ENCODE results near the gene TNFSF13B. TPM values are rescaled to one million over a fixed set of nuclear protein-coding genes. Genes with fewer than 3 reads are reported as not detected.

Gene TNFSF13B
- total and polyA plus RNA-seq, 2 of the 8 experiments (the other 6 are each of a cell fraction or from before 2014, with no cell fraction given), result not detected

GRCh38 chr13:108297114-108297513 is 27.6 kb downstream of the TNFSF13B start:
- no peak overlapping the region for H3K4me2 ChIP-seq (ENCODE audit: insufficient read depth in 1 of 2, low read depth in 2 of 2, low read length in 2 of 2)
- no peak for FAIRE-seq
- no peak overlapping the region for H2BK12ac ChIP-seq (ENCODE audit: low read depth, low read length)
- no peak for TF ChIP-seq KDM1A (IDR thresholded peaks at IDR 0.05; ENCODE audit: borderline replicate concordance, low read length)
- no peak for TF ChIP-seq POLR2A (IDR thresholded peaks at IDR 0.05; ENCODE audit: control extremely low read depth in 1 of 2, low read depth in 2 of 2, low read length in 2 of 2)
- TF ChIP-seq KDM4A (IDR thresholded peaks at IDR 0.05; ENCODE audit: low read depth, low read length, severe bottlenecking), result no peak
- TF ChIP-seq CBX5 (IDR thresholded peaks at IDR 0.05; ENCODE audit: low read depth, low read length), result no peak
- TF ChIP-seq EP300 (IDR thresholded peaks at IDR 0.05; ENCODE audit: borderline replicate concordance in 1 of 2, low read depth in 2 of 2, low read length in 2 of 2), result no peak
- H2BK20ac ChIP-seq (ENCODE audit: low read length), result no peak overlapping the region
- H3K9me3 ChIP-seq (ENCODE audit: insufficient read depth in 2 of 2, low read depth in 1 of 2, low read length in 1 of 2), result no peaks in the 10 kb centered on the region
- H3K79me2 ChIP-seq (ENCODE audit: control insufficient read depth in 1 of 2, insufficient read depth in 2 of 2, low read length in 2 of 2), result no peaks in the 10 kb centered on the region
- ChIA-PET POLR2A (ENCODE audit: partially characterized antibody) (no interaction called here), CTCF (ENCODE audit: partially characterized antibody) (no interaction called here)
- no peak overlapping the region for H3K56ac ChIP-seq (replicated peaks; ENCODE audit: insufficient read length, low read depth, low read length)
- H2BK15ac ChIP-seq (ENCODE audit: low read length), result no peak overlapping the region
- no peaks in the 10 kb centered on the region for H3K36me3 ChIP-seq (ENCODE audit: control insufficient read depth in 2 of 4, insufficient read depth in 4 of 4, low read length in 3 of 4)
- H4K8ac ChIP-seq (ENCODE audit: extremely low read depth, insufficient read depth, low read length), result no peak overlapping the region
- H2BK5ac ChIP-seq (ENCODE audit: low read depth, low read length), result no peak overlapping the region
- no peaks in the 10 kb centered on the region for H3K27me3 ChIP-seq (replicated peaks in 1 of 4; ENCODE audit: control insufficient read depth in 3 of 4, extremely low read depth in 1 of 4, insufficient read depth in 3 of 4, low read length in 3 of 4)
- no peak overlapping the region for H3K14ac ChIP-seq (ENCODE audit: insufficient read length)
- no peaks in the 10 kb centered on the region for H3K23me2 ChIP-seq (ENCODE audit: low read depth, low read length)
- no peak overlapping the region for H3K18ac ChIP-seq (ENCODE audit: extremely low read depth, low read length)
- DNase-seq (ENCODE audit: low read depth in 1 of 2, low spot score in 2 of 2), result no peak
- 82% methylated on average over 1 of the region's 1 CpG; no CpG with 5 or more reads in 1 of the 2 experiments for WGBS, 2 experiments (ENCODE audit: extremely low coverage in 1 of 2, insufficient coverage in 1 of 2, insufficient read length in 1 of 2, insufficient replicate concordance in 2 of 2, low coverage in 1 of 2, low lambda C conversion rate in 2 of 2, missing lambda C conversion rate in 1 of 2)
- no peak overlapping the region for H2BK120ac ChIP-seq (replicated peaks; ENCODE audit: low read depth, low read length)
- no peak overlapping the region for H3K4ac ChIP-seq (replicated peaks; ENCODE audit: insufficient read length, low read depth, low read length)
- no peak overlapping the region for H3K27ac ChIP-seq (ENCODE audit: low read depth, low read length)
- H4K5ac ChIP-seq (ENCODE audit: insufficient read length, low read depth, low read length), result no peak overlapping the region
- no peak overlapping the region for H3K4me3 ChIP-seq (ENCODE audit: extremely low read depth in 1 of 4, insufficient read depth in 2 of 4, low read depth in 3 of 4, low read length in 4 of 4)
- H3K9ac ChIP-seq (replicated peaks in 1 of 4; ENCODE audit: extremely low read depth in 1 of 4, low read depth in 3 of 4, low read length in 3 of 4), result no peak overlapping the region
- H2AK5ac ChIP-seq (ENCODE audit: low read depth, low read length), result no peak overlapping the region
- no peaks in the 10 kb centered on the region for H3K79me1 ChIP-seq (ENCODE audit: low read depth, low read length)
- H3K4me1 ChIP-seq (replicated peaks in 1 of 4; ENCODE audit: control insufficient read depth in 3 of 4, insufficient read depth in 4 of 4, low read length in 3 of 4), result no peaks in the 10 kb centered on the region
- no peak overlapping the region for H4K91ac ChIP-seq (replicated peaks; ENCODE audit: insufficient read length, low read length)
- no peaks in the 10 kb centered on the region for H4K20me1 ChIP-seq (replicated peaks in 1 of 2; ENCODE audit: control insufficient read depth in 1 of 2, insufficient read depth in 2 of 2, low read length in 2 of 2)
- no peak overlapping the region for H2AFZ ChIP-seq (ENCODE audit: low read length)
- H3K23ac ChIP-seq (ENCODE audit: insufficient read length), result no peak overlapping the region

All from H1 (cell line).